K562 (cell line): Measurements from ENCODE around the gene CRAMP1. TPM values are rescaled to one million over a fixed set of nuclear protein-coding genes. Genes with fewer than 3 reads are reported as not detected.

Experiments used
- CAMTA2 ChIP-seq: fragments of 250-450 bp; sonication (Bioruptor Pico); conservative IDR thresholded peaks from 2 replicates; pipeline ENCODE4 v1.5.1; 2022
- DDX20 ChIP-seq: fragments of 450-650 bp; IDR thresholded peaks from 2 replicates; pipeline ENCODE4 v1.6.1; 2016; ENCODE audit warnings: missing genetic modification characterization, low read depth, mild to moderate bottlenecking, missing compliant biosample characterization, moderate library complexity
- ERF ChIP-seq: fragments of 450-650 bp; formaldehyde crosslinking; IDR thresholded peaks from 2 replicates; pipeline ENCODE4 v1.4.0; 2020; ENCODE audit warnings: mild to moderate bottlenecking, mixed read lengths
- FOXK2 ChIP-seq, 2 experiments: fragments of 450-650 bp; IDR thresholded peaks in 1 of 2; conservative IDR thresholded peaks in 1 of 2; 2 replicates each; pipeline ENCODE4 v1.6.1; 2016; ENCODE audit warnings: low read depth in 2 of 2, mild to moderate bottlenecking in 1 of 2
- HOXB6 ChIP-seq: fragments of 250-450 bp; sonication (Bioruptor Pico); IDR thresholded peaks from 2 replicates; pipeline ENCODE4 v1.5.1; 2022; ENCODE audit warnings: mild to moderate bottlenecking, borderline replicate concordance
- JUND ChIP-seq, 2 experiments: IDR thresholded peaks; 2 replicates in 1 of 2; 3 replicates in 1 of 2; pipeline ENCODE4 v1.6.1; 2011; ENCODE audit warnings: borderline replicate concordance in 2 of 2, low read depth in 2 of 2, low read length in 2 of 2, improper control_type of control experiment in 1 of 2, missing biosample characterization in 1 of 2, missing genetic modification characterization in 1 of 2, missing genetic modification reagents in 1 of 2
- KDM4B ChIP-seq, 2 experiments: fragments of 450-650 bp in 1 of 2; sonication (generic) in 1 of 2; IDR thresholded peaks; 2 replicates each; pipeline ENCODE4 v1.6.1; 2016 to 2017; ENCODE audit warnings: borderline replicate concordance in 2 of 2, antibody characterized with exemption in 1 of 2, low read depth in 1 of 2, mild to moderate bottlenecking in 1 of 2
- NCOR1 ChIP-seq: fragments of 450-650 bp; IDR thresholded peaks from 2 replicates; pipeline ENCODE4 v1.6.1; 2016; ENCODE audit warnings: mild to moderate bottlenecking, moderate library complexity
- NELFE ChIP-seq: IDR thresholded peaks from 2 replicates; pipeline ENCODE4 v1.6.1; 2011; ENCODE audit warnings: mild to moderate bottlenecking; ENCODE audit not compliant: insufficient read depth, insufficient read length
- NONO ChIP-seq, 2 experiments: fragments of 200-400 bp in 1 of 2; fragments of 450-650 bp in 1 of 2; formaldehyde crosslinking in 1 of 2; IDR thresholded peaks; 2 replicates each; pipeline ENCODE4 v1.6.1; 2017; ENCODE audit warnings: low read depth in 2 of 2, mild to moderate bottlenecking in 2 of 2, moderate library complexity in 2 of 2, low read length in 1 of 2
- polyA plus RNA-seq, 8 experiments: library from polyadenylated mRNA; depleted of rRNA in 4 of 8; stranded (reverse) in 5 of 8; unstranded in 3 of 8; fragments of >200 nt; fragmentation: Nextera tagmentation in 2 of 8; fragmentation: Illumina TruSeq in 1 of 8; extraction: Ambion mirVana in 2 of 8; extraction: Trizol in 1 of 8; gene quantifications; 2 replicates each; pipeline versions ENCODE4 v1.2.1 to v1.2.3, GENCODE V29; 2011 to 2014; ENCODE audit warnings: inconsistent platforms in 1 of 8, missing spikeins in 1 of 8
- total RNA-seq, 7 experiments: library from RNA; depleted of rRNA in 6 of 7; stranded (reverse); fragments of >200 nt in 6 of 7; fragmentation: Illumina TruSeq in 2 of 7; extraction: Trizol in 2 of 7; gene quantifications; 2 replicates each; pipeline versions ENCODE4 v1.2.1 to v1.2.3, GENCODE V29; 2011 to 2021; ENCODE audit warnings: low replicate concordance in 1 of 7
- TF ChIP-seq, protein P1 (sequence below): fragments of 200-800 bp; sonication (Bioruptor generic); IDR thresholded peaks from 2 replicates; pipeline ENCODE4 v1.6.1; 2016; ENCODE audit warnings: missing genetic modification characterization, missing compliant biosample characterization
- TF ChIP-seq, protein P2 (sequence below): sonication (generic); formaldehyde crosslinking; IDR thresholded peaks from 2 replicates; pipeline ENCODE4 v1.4.0; 2020; ENCODE audit warnings: mild to moderate bottlenecking, missing genetic modification reagents
- TF ChIP-seq, protein P3 (sequence below): fragments of 200-800 bp; sonication (Bioruptor generic); IDR thresholded peaks from 2 replicates; pipeline ENCODE4 v1.6.1; 2017; ENCODE audit warnings: missing genetic modification characterization, missing compliant biosample characterization
- TF ChIP-seq, protein P4 (sequence below): fragments of 250-450 bp; sonication (Bioruptor Pico); IDR thresholded peaks from 2 replicates; pipeline ENCODE4 v1.8.0; 2021; ENCODE audit warnings: mild to moderate bottlenecking, moderate library complexity

Gene CRAMP1
- total and polyA plus RNA-seq, 9 of the 15 experiments (the other 6 are each of a cell fraction or from before 2014, with no cell fraction given), result 0.52 to 20.8 (median 7.5) TPM

DNA sequence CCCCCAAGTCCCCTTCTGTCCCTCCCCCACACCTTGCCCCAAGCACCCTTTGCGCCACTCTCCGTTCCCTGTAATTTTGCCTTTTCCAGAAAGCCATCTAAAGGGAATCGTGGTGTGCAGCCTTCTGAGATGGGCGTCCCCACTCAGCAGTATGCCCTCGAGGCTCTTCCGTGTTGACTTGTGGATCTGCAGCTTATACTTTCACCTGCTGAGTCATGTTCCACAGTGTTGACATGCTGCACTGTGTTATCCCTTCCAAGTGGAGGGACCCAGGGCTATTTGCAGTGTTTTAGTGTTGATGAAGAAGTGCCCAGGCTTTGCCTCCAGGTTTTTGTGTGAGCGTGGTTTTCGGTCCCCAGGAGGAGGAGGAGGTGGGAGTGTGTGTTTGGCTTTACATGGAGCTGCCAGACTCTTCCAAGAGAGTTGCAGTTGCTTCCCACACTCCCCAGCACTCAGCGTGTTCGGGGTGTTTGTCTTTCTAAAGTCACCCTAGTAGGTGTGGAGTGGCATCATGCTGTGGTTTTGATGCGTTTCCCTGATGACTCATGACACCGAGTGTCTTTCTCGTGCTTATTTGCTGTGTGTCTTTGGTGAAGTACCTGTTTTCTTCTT is 33.9 kb downstream of the CRAMP1 start (continued):
- TF ChIP-seq, protein P1, sequence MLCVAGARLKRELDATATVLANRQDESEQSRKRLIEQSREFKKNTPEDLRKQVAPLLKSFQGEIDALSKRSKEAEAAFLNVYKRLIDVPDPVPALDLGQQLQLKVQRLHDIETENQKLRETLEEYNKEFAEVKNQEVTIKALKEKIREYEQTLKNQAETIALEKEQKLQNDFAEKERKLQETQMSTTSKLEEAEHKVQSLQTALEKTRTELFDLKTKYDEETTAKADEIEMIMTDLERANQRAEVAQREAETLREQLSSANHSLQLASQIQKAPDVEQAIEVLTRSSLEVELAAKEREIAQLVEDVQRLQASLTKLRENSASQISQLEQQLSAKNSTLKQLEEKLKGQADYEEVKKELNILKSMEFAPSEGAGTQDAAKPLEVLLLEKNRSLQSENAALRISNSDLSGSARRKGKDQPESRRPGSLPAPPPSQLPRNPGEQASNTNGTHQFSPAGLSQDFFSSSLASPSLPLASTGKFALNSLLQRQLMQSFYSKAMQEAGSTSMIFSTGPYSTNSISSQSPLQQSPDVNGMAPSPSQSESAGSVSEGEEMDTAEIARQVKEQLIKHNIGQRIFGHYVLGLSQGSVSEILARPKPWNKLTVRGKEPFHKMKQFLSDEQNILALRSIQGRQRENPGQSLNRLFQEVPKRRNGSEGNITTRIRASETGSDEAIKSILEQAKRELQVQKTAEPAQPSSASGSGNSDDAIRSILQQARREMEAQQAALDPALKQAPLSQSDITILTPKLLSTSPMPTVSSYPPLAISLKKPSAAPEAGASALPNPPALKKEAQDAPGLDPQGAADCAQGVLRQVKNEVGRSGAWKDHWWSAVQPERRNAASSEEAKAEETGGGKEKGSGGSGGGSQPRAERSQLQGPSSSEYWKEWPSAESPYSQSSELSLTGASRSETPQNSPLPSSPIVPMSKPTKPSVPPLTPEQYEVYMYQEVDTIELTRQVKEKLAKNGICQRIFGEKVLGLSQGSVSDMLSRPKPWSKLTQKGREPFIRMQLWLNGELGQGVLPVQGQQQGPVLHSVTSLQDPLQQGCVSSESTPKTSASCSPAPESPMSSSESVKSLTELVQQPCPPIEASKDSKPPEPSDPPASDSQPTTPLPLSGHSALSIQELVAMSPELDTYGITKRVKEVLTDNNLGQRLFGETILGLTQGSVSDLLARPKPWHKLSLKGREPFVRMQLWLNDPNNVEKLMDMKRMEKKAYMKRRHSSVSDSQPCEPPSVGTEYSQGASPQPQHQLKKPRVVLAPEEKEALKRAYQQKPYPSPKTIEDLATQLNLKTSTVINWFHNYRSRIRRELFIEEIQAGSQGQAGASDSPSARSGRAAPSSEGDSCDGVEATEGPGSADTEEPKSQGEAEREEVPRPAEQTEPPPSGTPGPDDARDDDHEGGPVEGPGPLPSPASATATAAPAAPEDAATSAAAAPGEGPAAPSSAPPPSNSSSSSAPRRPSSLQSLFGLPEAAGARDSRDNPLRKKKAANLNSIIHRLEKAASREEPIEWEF, result 0 out of 2 replicates have a peak, but pooled peaks have one; percentile 48
- no peak for TF ChIP-seq NELFE
- TF ChIP-seq ERF, result no peak
- TF ChIP-seq, protein P2, sequence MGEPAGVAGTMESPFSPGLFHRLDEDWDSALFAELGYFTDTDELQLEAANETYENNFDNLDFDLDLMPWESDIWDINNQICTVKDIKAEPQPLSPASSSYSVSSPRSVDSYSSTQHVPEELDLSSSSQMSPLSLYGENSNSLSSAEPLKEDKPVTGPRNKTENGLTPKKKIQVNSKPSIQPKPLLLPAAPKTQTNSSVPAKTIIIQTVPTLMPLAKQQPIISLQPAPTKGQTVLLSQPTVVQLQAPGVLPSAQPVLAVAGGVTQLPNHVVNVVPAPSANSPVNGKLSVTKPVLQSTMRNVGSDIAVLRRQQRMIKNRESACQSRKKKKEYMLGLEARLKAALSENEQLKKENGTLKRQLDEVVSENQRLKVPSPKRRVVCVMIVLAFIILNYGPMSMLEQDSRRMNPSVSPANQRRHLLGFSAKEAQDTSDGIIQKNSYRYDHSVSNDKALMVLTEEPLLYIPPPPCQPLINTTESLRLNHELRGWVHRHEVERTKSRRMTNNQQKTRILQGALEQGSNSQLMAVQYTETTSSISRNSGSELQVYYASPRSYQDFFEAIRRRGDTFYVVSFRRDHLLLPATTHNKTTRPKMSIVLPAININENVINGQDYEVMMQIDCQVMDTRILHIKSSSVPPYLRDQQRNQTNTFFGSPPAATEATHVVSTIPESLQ (CRISPR knock-in tag), result no peak
- peak; percentile 86 for TF ChIP-seq JUND (IDR thresholded peaks at IDR 0.05; ENCODE audit: borderline replicate concordance, low read depth, low read length)
- TF ChIP-seq JUND (tag; IDR thresholded peaks at IDR 0.05; ENCODE audit: borderline replicate concordance, low read depth, low read length), result peak; percentile 82
- TF ChIP-seq CAMTA2 (CRISPR knock-in tag), result no peak
- no peak for TF ChIP-seq DDX20 (tag)
- no peak for TF ChIP-seq HOXB6 (CRISPR knock-in tag)
- TF ChIP-seq NONO (IDR thresholded peaks at IDR 0.05; ENCODE audit: low read depth in 2 of 2, low read length in 1 of 2), result no peak
- TF ChIP-seq, protein P3, sequence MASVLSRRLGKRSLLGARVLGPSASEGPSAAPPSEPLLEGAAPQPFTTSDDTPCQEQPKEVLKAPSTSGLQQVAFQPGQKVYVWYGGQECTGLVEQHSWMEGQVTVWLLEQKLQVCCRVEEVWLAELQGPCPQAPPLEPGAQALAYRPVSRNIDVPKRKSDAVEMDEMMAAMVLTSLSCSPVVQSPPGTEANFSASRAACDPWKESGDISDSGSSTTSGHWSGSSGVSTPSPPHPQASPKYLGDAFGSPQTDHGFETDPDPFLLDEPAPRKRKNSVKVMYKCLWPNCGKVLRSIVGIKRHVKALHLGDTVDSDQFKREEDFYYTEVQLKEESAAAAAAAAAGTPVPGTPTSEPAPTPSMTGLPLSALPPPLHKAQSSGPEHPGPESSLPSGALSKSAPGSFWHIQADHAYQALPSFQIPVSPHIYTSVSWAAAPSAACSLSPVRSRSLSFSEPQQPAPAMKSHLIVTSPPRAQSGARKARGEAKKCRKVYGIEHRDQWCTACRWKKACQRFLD (CRISPR knock-in tag), result no peak
- TF ChIP-seq, protein P4, sequence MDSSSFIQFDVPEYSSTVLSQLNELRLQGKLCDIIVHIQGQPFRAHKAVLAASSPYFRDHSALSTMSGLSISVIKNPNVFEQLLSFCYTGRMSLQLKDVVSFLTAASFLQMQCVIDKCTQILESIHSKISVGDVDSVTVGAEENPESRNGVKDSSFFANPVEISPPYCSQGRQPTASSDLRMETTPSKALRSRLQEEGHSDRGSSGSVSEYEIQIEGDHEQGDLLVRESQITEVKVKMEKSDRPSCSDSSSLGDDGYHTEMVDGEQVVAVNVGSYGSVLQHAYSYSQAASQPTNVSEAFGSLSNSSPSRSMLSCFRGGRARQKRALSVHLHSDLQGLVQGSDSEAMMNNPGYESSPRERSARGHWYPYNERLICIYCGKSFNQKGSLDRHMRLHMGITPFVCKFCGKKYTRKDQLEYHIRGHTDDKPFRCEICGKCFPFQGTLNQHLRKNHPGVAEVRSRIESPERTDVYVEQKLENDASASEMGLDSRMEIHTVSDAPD (CRISPR knock-in tag), result no peak
- TF ChIP-seq KDM4B (IDR thresholded peaks at IDR 0.05; ENCODE audit: borderline replicate concordance in 2 of 2, low read depth in 1 of 2), result no peak
- no peak for TF ChIP-seq NCOR1
- TF ChIP-seq FOXK2 (conservative IDR thresholded peaks at IDR 0.05 in 1 of 2, IDR thresholded peaks at IDR 0.05 in 1 of 2; ENCODE audit: low read depth in 2 of 2), result peak; percentile 96 to 97
